HG02798 (cell line): ENCODE data around the gene D2HGDH.
"Not testable (repeated sequence)": the region's sequence is repeated elsewhere in the genome, so short reads cannot be mapped to it uniquely, and the experiment has no call there.

Experiments
- ATAC-seq: cut with Tn5 transposase; IDR thresholded peaks from one replicate; pipeline ENCODE4 v1.9.1; 2021; ENCODE audit warnings: mild to moderate bottlenecking; ENCODE audit not compliant: unreplicated experiment, poor library complexity

Gene D2HGDH

DNA sequence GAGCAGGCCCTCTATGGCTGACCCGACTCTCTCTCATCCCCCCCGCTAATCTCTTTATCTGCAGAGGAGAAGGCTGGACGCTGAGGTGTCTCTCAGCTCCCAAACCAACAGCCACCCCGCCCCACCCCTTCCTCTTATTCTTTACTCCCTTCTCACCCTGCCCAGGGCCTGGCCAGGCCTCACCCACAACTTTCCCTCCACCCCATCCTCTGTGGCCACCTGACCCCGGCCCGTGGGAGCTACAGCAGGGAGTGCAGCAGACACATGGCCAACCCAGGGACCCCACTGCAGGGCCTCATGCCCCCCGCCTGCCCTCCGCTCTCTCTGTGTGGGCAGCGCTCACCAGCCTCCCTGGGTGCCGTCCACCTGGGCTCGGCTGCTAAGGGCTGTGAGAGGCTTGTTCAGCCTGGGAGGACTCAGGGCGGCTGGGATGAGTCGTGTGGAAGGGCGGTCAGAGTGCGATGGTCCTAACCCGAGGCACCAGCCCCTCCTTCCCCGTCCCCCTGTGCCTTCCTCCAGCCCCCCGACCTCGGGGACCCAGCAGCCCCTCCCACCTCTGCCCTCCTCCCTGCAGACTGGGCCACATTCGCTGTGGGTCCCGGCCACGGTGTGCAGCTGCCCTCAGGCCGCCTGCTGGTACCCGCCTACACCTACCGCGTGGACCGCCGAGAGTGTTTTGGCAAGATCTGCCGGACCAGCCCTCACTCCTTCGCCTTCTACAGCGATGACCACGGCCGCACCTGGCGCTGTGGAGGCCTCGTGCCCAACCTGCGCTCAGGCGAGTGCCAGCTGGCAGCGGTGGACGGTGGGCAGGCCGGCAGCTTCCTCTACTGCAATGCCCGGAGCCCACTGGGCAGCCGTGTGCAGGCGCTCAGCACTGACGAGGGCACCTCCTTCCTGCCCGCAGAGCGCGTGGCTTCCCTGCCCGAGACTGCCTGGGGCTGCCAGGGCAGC, 81.3 kb downstream of the D2HGDH start:
- no peak for ATAC-seq

DNA sequence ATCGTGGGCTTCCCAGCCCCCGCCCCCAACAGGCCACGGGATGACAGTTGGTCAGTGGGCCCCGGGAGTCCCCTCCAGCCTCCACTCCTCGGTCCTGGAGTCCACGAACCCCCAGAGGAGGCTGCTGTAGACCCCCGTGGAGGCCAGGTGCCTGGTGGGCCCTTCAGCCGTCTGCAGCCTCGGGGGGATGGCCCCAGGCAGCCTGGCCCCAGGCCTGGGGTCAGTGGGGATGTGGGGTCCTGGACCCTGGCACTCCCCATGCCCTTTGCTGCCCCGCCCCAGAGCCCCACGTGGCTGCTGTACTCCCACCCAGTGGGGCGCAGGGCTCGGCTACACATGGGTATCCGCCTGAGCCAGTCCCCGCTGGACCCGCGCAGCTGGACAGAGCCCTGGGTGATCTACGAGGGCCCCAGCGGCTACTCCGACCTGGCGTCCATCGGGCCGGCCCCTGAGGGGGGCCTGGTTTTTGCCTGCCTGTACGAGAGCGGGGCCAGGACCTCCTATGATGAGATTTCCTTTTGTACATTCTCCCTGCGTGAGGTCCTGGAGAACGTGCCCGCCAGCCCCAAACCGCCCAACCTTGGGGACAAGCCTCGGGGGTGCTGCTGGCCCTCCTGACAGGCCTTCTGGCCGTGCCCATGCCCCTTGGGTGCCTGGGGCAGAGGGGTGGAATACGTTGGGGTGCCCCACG, 82.1 kb downstream of the D2HGDH start:
- ATAC-seq, result no peak

- no peak for ATAC-seq
These were observed 82.8 kb downstream of the D2HGDH start for GRCh38 chr2:241817126-241817820.

- ATAC-seq, result not testable (repeated sequence)
These were observed 83.4 kb downstream of the D2HGDH start for GRCh38 chr2:241817821-241818215.
